ENCODE data around the gene IGHMBP2. TPM values are rescaled to one million over a fixed set of nuclear protein-coding genes. Genes with fewer than 3 reads are reported as not detected.

IGHMBP2 gene
- total RNA-seq, 2 experiments from 2014 or later, result 17.5 to 18.5 TPM

DNA sequence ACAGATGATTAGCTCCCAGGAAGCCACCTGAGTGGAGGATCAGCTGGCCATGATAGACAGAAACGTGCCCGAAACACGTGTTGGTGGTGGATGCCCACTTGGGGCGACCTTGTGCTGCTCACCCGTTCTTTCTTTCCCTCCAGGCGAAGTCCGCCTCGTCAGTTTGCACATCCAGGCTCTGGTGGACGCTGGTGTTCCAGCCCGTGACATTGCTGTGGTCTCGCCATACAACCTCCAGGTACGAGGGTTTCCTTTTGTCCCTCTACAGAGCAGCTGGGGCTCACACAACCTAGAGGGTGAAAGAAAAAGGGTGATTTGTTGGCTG, 30.6 kb downstream of the IGHMBP2 start:
- Mint-ChIP-seq H3K27ac (no peak overlapping the region), H3K4me3 (no peak overlapping the region), H3K9me3 (no peaks in the 10 kb centered on the region), H3K4me1 (ENCODE audit: low read depth) (no peaks in the 10 kb centered on the region), H3K27me3 (no peaks in the 10 kb centered on the region), H3K36me3 (ENCODE audit: low read depth) (peaks cover 47% of the 10 kb centered on the region)
- TF ChIP-seq, protein P1, sequence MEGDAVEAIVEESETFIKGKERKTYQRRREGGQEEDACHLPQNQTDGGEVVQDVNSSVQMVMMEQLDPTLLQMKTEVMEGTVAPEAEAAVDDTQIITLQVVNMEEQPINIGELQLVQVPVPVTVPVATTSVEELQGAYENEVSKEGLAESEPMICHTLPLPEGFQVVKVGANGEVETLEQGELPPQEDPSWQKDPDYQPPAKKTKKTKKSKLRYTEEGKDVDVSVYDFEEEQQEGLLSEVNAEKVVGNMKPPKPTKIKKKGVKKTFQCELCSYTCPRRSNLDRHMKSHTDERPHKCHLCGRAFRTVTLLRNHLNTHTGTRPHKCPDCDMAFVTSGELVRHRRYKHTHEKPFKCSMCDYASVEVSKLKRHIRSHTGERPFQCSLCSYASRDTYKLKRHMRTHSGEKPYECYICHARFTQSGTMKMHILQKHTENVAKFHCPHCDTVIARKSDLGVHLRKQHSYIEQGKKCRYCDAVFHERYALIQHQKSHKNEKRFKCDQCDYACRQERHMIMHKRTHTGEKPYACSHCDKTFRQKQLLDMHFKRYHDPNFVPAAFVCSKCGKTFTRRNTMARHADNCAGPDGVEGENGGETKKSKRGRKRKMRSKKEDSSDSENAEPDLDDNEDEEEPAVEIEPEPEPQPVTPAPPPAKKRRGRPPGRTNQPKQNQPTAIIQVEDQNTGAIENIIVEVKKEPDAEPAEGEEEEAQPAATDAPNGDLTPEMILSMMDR (IDR thresholded peaks at IDR 0.05), result no peak
- ChIA-PET CTCF (no interaction called here), POLR2A (no interaction called here)
- Histone ChIP-seq H3K4me3 (ENCODE audit: low read length) (no peak overlapping the region), H3K27ac (ENCODE audit: low read depth in 1 of 2, low read length in 2 of 2) (no peak overlapping the region), H3K36me3 (ENCODE audit: insufficient read depth, low read length) (peaks cover 75% of the 10 kb centered on the region), H3K4me1 (ENCODE audit: insufficient read depth, low read length) (no peaks in the 10 kb centered on the region), H3K9me3 (ENCODE audit: control insufficient read depth in 1 of 2, insufficient read depth in 1 of 2, low read length in 2 of 2) (no peaks in the 10 kb centered on the region), H3K27me3 (ENCODE audit: control insufficient read depth in 1 of 2, insufficient read depth in 2 of 2, low read length in 2 of 2) (no peaks in the 10 kb centered on the region)
- intact Hi-C loops (cut with DNase I, micrococcal nuclease), result no loop called here
- ATAC-seq (ENCODE audit: poor library complexity) (no peak), DNase-seq (no peak)

DNA sequence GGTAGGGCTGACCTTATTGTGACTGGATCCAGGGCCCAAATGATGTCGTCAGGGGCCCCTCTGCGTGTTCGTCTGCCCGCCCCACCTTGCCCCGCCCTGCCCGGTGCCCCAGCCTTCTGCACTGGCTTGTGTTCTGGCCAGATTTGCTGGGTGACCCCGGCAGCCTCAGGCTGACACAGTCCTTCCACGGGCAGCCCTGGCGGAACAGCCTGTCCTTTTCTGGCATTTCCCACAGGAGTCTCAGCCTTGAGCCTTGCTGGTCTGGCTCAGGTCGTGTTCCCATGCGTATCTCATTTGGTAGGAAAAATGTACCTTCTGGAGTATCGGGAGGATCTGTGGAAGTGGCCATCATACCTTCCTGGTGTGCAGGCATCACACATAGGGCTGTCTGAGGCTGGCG, 31.0 kb downstream of the IGHMBP2 start:
- TF ChIP-seq, protein P1 (IDR thresholded peaks at IDR 0.05), result no peak
- no peak overlapping the region for H3K4me3 Mint-ChIP-seq
- Histone ChIP-seq H3K4me1 (ENCODE audit: insufficient read depth, low read length) (no peaks in the 10 kb centered on the region), H3K4me3 (ENCODE audit: low read length) (no peak overlapping the region), H3K9me3 (ENCODE audit: control insufficient read depth in 1 of 2, insufficient read depth in 1 of 2, low read length in 2 of 2) (no peaks in the 10 kb centered on the region), H3K27ac (ENCODE audit: low read depth in 1 of 2, low read length in 2 of 2) (no peak overlapping the region), H3K27me3 (ENCODE audit: control insufficient read depth in 1 of 2, insufficient read depth in 2 of 2, low read length in 2 of 2) (no peaks in the 10 kb centered on the region), H3K36me3 (ENCODE audit: insufficient read depth, low read length) (peaks cover 75% of the 10 kb centered on the region)
- ATAC-seq (ENCODE audit: poor library complexity) (no peak), DNase-seq (no peak)
- CTCF ChIA-PET, result no interaction called here
- H3K4me1 Mint-ChIP-seq (ENCODE audit: low read depth), result no peaks in the 10 kb centered on the region
- no peaks in the 10 kb centered on the region for H3K9me3 Mint-ChIP-seq
- no peak overlapping the region for H3K27ac Mint-ChIP-seq
- POLR2A ChIA-PET, result no interaction called here
- H3K36me3 Mint-ChIP-seq (ENCODE audit: low read depth), result peaks cover 43% of the 10 kb centered on the region
- H3K27me3 Mint-ChIP-seq, result no peaks in the 10 kb centered on the region
- intact Hi-C loops (cut with DNase I, micrococcal nuclease), result no loop called here

DNA sequence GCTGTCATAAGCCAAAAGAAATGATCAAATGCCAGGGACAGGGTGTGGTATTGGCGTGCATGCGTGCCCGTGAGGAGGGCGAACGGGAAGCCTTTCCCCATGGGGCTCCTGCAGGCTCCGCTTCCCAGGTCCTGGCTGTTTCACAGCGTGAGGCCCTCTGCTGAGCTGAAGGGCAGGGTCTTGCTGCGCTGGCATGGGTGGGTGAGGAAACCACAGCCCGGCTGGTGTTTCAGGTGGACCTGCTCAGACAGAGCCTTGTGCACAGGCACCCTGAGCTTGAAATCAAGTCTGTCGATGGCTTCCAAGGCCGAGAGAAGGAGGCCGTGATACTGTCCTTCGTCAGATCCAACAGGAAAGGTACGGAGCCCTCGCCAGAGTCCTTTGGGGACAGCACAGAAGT, 31.4 kb downstream of the IGHMBP2 start:
- ATAC-seq (ENCODE audit: poor library complexity) (no peak), DNase-seq (no peak)
- H3K36me3 ChIP-seq (ENCODE audit: insufficient read depth, low read length), result peaks cover 75% of the 10 kb centered on the region
- H3K27ac ChIP-seq (ENCODE audit: low read depth in 1 of 2, low read length in 2 of 2), result no peak overlapping the region
- no peaks in the 10 kb centered on the region for H3K9me3 Mint-ChIP-seq
- H3K27ac Mint-ChIP-seq, result no peak overlapping the region
- no peak overlapping the region for H3K4me3 ChIP-seq (ENCODE audit: low read length)
- no peaks in the 10 kb centered on the region for H3K9me3 ChIP-seq (ENCODE audit: control insufficient read depth in 1 of 2, insufficient read depth in 1 of 2, low read length in 2 of 2)
- intact Hi-C loops (cut with DNase I, micrococcal nuclease), result no loop called here
- H3K27me3 Mint-ChIP-seq, result no peaks in the 10 kb centered on the region
- H3K4me1 ChIP-seq (ENCODE audit: insufficient read depth, low read length), result no peaks in the 10 kb centered on the region
- no peaks in the 10 kb centered on the region for H3K4me1 Mint-ChIP-seq (ENCODE audit: low read depth)
- H3K27me3 ChIP-seq (ENCODE audit: control insufficient read depth in 1 of 2, insufficient read depth in 2 of 2, low read length in 2 of 2), result no peaks in the 10 kb centered on the region
- ChIA-PET CTCF (no interaction called here), POLR2A (no interaction called here)
- peaks cover 39% of the 10 kb centered on the region for H3K36me3 Mint-ChIP-seq (ENCODE audit: low read depth)
- TF ChIP-seq, protein P1 (IDR thresholded peaks at IDR 0.05), result no peak
- no peak overlapping the region for H3K4me3 Mint-ChIP-seq
